Sigmoid colon (tissue), 4 donors: ENCODE results near the gene RBM26.

Experiments
- CTCF ChIP-seq, 4 experiments: fragments of 450-650 bp in 3 of 4; fragments of 200-600 bp in 1 of 4; IDR thresholded peaks; one replicate each; pipeline ENCODE4 v1.5.1; 2016 to 2019; ENCODE audit warnings: antibody characterized with exemption in 4 of 4, mild to moderate bottlenecking in 3 of 4, moderate library complexity in 2 of 4
- EP300 ChIP-seq, 4 donors: sonication (generic); formaldehyde crosslinking; IDR thresholded peaks; one replicate each; pipeline ENCODE4 v1.6.1; 2017; ENCODE audit warnings: antibody characterized with exemption in 4 of 4
- POLR2A ChIP-seq, 2 donors: fragments of 450-650 bp; IDR thresholded peaks; one replicate each; pipeline ENCODE4 v1.6.1; 2016; ENCODE audit warnings: antibody characterized with exemption in 2 of 2, mild to moderate bottlenecking in 2 of 2, moderate library complexity in 2 of 2
- POLR2AphosphoS5 ChIP-seq, 4 donors: sonication (generic); formaldehyde crosslinking; IDR thresholded peaks; one replicate each; pipeline ENCODE4 v1.6.1; 2017; ENCODE audit warnings: antibody characterized with exemption in 4 of 4

- TF ChIP-seq CTCF (IDR thresholded peaks at IDR 0.05) (no peak), POLR2A (IDR thresholded peaks at IDR 0.05) (no peak), POLR2AphosphoS5 (IDR thresholded peaks at IDR 0.05) (no peak), EP300 (IDR thresholded peaks at IDR 0.05) (no peak)
Observed at GRCh38 chr13:79451500-79451962, 45.5 kb upstream of the RBM26 start.
